HG03159 (cell line): ENCODE results near the gene ASB2.

ENCODE experiments used
- ATAC-seq: cut with Tn5 transposase; IDR thresholded peaks from one replicate; pipeline ENCODE4 v1.9.1; 2021; ENCODE audit warnings: mild to moderate bottlenecking, moderate library complexity; ENCODE audit not compliant: unreplicated experiment

ASB2 gene

DNA sequence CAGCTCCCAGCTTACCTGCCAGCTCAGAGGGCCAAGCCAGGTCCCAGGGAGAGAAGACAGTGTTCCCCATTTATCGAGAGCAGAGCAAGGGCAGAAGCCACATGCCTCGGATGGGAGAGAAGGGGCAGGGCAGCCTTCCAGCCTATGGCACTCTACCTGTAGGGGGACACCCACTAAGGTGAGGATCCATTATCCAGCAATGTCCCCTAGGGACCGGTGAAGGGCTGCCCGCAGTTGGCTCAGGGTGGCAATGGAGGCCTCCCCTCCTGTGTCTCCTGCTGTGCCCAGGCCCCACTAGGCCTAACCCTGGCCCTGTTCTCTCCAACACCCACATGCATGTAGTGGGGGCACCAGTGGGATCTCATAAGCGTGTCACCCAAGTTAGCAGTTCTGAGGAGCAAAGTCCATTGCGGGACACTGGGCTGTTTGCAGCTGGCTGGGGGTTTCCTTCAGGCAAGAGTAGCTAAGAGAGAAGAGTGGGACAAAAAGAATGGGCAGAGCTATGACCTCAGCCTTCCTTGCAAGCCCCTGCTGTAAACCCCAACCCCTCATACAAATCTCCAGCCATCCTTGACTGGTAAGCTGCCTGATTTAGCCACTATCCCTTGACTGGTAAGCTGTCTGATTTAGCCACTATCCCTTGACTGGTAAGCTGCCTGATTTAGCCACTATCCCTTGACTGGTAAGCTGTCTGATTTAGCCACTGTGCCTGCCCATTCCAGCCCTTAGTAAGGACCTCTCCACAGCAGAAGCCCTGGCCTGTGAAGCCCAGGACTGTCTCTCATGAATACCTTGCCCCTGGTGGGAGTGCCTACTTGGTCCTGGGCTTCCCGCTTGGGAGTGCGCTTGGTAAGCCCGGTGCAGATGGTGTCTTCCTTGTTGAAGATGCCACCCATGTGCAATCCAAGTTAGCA, 5.2 kb upstream of the ASB2 start:
- ATAC-seq = no peak

- no peak for ATAC-seq
These were observed 4.3 kb upstream of the ASB2 start for GRCh38 chr14:93980456-93981201.

DNA sequence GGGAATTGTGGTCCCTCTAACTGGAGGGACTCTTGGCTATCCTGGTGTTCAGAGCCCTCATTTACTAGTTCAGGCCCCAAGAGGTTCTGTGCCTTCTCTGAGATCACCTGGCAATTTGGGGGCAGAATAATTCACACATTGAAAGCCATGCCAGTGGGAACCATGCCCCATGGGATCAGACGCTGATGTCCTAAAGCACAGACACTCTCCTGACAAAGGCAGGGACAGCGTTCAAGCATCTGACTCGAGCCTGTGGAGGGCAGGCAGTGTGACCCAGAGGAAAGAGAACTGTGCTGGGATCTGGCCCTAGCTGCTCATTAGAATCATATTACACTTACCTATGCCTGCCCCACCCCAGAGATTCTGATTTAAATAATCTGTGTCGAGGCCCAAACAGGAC, 2.4 kb upstream of the ASB2 start:
- no peak for ATAC-seq

DNA sequence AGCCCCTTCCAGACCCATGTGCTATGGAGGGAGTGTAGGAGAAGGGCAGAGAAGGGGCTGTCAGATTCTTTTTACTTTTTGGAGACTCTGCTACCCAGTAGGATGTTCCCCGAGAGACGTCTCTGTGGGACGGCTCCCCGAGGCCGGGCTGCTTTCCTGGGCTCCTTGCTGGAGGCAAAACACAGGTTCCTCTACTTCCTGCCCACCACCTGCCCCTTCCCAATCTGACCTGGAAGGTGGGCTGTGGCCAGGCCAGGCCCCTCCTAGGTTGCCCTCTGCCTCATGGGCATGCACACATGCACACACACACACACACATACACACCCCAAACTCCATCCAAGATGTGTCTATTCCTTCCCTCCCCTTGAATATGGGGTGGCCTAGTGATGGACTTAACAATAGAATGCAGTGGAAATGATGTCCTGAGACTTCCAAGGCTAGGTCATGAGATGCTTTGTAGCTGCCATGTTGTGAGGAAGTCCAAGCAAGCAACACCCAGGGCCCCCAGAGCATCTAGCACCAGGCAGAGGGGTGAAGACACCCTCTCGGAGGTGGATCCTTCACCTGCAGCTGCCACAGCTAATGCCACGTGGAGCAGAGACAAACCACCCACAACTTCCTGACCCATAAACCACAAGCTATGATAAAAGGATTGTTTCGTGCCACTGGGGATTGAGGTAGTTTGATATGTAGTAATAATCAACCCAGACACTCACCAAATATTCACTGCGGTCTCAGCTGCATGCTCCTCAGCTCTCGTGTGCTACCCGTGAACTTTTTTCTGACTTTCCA, 1.6 kb upstream of the ASB2 start:
- ATAC-seq = peak; percentile 62

- no peak for ATAC-seq
These were observed 801 bp upstream of the ASB2 start for GRCh38 chr14:93977171-93977570.

DNA sequence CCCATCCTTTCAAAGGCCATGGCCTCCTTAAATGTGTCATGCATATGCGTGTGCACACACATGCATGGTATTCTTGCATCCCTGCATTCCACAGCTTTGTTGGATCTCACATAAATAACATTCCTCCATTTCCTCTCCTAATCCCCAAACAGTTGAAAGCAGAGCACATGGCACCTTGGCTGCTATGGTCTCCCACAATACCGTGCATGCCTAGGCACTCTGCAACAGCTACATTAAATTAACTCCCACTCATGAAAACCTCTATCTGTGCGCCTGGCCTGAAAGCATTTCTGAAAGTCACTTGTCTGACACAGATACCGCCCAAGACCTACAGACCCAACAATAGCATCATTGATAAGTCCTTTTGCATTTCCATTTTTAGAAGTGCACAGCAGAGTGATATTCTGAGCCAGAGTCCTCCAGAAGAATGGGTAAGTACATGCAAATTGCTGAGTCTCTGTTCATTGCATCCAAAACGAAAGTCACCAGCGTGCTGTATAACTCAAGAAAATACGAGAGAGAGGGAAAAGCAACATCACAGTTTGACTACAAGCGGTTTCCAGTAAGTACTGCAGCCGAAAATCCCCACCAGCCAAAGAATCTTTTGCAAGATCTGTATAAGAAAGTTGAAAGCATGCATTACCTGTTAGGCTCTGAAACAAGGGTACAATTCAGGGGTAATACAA, 436 bp downstream of the ASB2 start:
- ATAC-seq = peak; percentile 41

GRCh38 chr14:93974833-93975232, 1.5 kb downstream of the ASB2 start:
- ATAC-seq = no peak

GRCh38 chr14:93974299-93974698, 2.1 kb downstream of the ASB2 start:
- no peak for ATAC-seq

GRCh38 chr14:93973607-93974006, 2.8 kb downstream of the ASB2 start:
- ATAC-seq = no peak

DNA sequence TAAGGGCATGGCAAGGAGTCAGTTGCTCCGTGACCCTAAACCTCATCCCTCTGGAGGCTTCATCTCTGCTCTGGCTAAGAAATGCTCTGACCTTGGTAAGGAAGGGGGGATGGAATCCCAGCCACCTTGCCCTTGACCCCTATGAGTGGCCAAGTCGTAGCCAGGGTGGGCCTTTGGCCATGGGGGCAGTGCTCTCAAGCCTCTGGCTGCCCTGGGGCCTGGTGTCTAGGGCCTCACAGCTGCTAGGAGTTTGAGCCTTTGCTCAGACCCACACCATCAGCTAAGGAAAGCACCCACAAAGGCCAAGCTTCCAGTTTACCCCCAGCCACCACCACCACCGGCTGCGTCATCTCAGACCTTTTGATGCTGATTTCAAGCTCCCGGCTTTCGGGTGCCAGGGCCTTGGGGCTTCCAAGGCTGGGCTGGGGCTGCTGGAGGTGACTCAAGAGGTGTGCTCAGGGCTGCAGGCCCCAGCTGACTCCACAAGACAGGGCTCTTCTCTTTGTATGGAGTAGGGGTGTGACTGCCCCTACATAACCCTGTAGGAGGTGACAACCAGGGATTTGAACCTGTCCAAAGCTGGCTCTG, 3.7 kb downstream of the ASB2 start:
- no peak for ATAC-seq

GRCh38 chr14:93971635-93972027, 4.7 kb downstream of the ASB2 start:
- ATAC-seq = no peak

GRCh38 chr14:93970965-93971634, 5.3 kb downstream of the ASB2 start:
- peak; percentile 39 for ATAC-seq

GRCh38 chr14:93970585-93970964, 5.8 kb downstream of the ASB2 start:
- ATAC-seq = no peak

- ATAC-seq = no peak
These were observed 7.1 kb downstream of the ASB2 start for GRCh38 chr14:93969082-93969828.

- peak; percentile 39 for ATAC-seq
These were observed 8.6 kb downstream of the ASB2 start for GRCh38 chr14:93967637-93968250.

DNA sequence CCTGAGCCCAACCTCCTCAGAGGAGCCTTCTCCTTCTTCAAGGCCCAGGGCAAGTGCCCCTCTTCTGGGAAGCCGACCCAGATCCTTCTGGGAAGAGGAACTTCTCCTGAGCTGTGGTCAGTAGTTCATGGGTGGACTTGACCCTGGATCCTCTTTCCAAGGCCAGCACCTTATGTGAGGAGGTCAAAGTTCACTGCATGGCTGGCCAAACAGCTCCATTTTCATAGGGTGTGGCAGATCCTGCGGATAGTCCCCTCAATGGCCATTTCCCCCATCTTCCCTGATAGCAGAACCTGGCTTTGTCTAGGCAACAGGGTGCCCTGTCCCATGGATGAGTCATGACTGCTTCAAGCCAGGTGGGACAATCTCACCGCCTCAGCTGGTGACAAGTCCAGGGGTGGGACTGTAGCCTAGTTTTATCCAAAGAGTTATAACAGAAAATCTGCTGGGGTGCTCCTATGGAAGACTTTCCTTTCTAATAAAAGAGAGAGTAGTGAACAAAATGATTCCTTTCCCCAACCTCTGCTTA, 10.4 kb downstream of the ASB2 start:
- no peak for ATAC-seq

DNA sequence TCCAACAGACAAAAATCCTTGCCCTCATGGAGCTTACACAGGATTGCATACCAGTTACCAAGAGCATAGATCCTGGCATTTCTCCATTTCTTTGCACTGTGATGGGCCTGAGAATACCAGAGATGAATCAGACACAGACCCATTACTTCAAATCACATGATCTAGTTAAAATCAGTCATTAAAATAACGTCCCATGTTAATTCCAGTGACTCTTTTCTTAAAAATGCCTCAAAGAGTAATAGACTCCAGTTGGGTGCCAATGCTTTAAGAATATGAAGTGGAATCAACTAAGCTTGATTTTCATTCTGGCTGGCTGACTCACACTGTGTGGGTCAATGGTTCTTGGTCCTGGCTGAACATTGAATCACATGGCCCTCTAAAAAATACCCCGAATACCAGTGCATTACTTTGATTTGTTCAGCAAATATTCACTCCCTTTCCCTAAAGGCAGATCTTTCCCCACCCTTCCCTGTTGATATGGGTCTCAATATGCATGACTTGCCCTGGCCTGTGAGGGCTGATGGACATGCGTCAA, 11.0 kb downstream of the ASB2 start:
- ATAC-seq = no peak

GRCh38 chr14:93964820-93965286, 11.5 kb downstream of the ASB2 start:
- ATAC-seq = no peak
